OCI-LY7 (cell line): ENCODE data around the gene SKP2. TPM values are rescaled to one million over a fixed set of nuclear protein-coding genes. Genes with fewer than 3 reads are reported as not detected.

Source experiments
- BruUV-seq: library from RNA; stranded (reverse); fragments of 400-500 nt; replicated peaks from 2 replicates; lab custom pipeline; 2021; lab: Mats Ljungman, UMichigan
- CTCF ChIA-PET: fragments of 300-600 bp; sonication (Branson Sonifier 250); formaldehyde crosslinking; loops from one replicate; lab custom pipeline; 2022; ENCODE audit warnings: antibody characterized with exemption; ENCODE audit not compliant: unreplicated experiment; lab: Charles Lee
- POLR2A ChIA-PET: fragments of 300-600 bp; sonication (Branson Sonifier 250); formaldehyde crosslinking; loops from one replicate; lab custom pipeline; 2022; ENCODE audit warnings: antibody characterized with exemption; lab: Charles Lee
- DNase-seq: peaks from one replicate; pipeline ENCODE4 v3.0.0-alpha.2; 2015; ENCODE audit warnings: low spot score
- H2AFZ ChIP-seq: fragments of 200-600 bp; sonication (generic), shearing (Covaris generic); 2 replicates; pipeline ENCODE4 v1.6.1; 2014; ENCODE audit warnings: mild to moderate bottlenecking, antibody characterized with exemption, low read length, moderate library complexity
- H3K27ac ChIP-seq: fragments of 200-600 bp; sonication (generic); 2 replicates; pipeline ENCODE4 v1.5.1; 2014; ENCODE audit warnings: mixed run types, low read depth, mild to moderate bottlenecking, moderate library complexity, low read length, inconsistent platforms; ENCODE audit not compliant: poor library complexity, severe bottlenecking
- H3K36me3 ChIP-seq: fragments of 200-600 bp; sonication (generic); 2 replicates; pipeline ENCODE4 v1.6.1; 2014; ENCODE audit warnings: mild to moderate bottlenecking, antibody characterized with exemption, low read length, moderate library complexity, mixed read lengths; ENCODE audit not compliant: insufficient read depth
- H3K4me1 ChIP-seq: fragments of 200-600 bp; sonication (generic); 2 replicates; pipeline ENCODE4 v1.5.1; 2014; ENCODE audit warnings: mild to moderate bottlenecking, low read length; ENCODE audit not compliant: insufficient read depth, poor library complexity, severe bottlenecking
- H3K4me2 ChIP-seq: fragments of 200-600 bp; sonication (generic); 2 replicates; pipeline ENCODE4 v1.6.1; 2014; ENCODE audit warnings: mild to moderate bottlenecking, low read length
- H3K4me3 ChIP-seq: fragments of 200-600 bp; sonication (generic); 2 replicates; pipeline ENCODE4 v1.5.1; 2014; ENCODE audit warnings: mild to moderate bottlenecking, low read depth, low read length; ENCODE audit not compliant: poor library complexity, severe bottlenecking
- H3K79me2 ChIP-seq: fragments of 200-600 bp; sonication (generic); 2 replicates; pipeline ENCODE4 v1.6.1; 2016; ENCODE audit warnings: low read depth, mild to moderate bottlenecking, low read length, moderate library complexity, mixed read lengths; ENCODE audit not compliant: insufficient read depth
- H3K9me2 ChIP-seq: fragments of 200-600 bp; sonication (generic); 2 replicates; pipeline ENCODE4 v1.6.1; 2016; ENCODE audit warnings: mild to moderate bottlenecking, low read length, mixed read lengths; ENCODE audit not compliant: insufficient read depth
- H3K9me3 ChIP-seq: fragments of 200-600 bp; sonication (generic); 2 replicates; pipeline ENCODE4 v1.6.1; 2014; ENCODE audit warnings: mild to moderate bottlenecking, mixed run types, low read length, mixed read lengths
- H4K20me1 ChIP-seq: fragments of 200-600 bp; sonication (generic); 2 replicates; pipeline ENCODE4 v1.6.1; 2014; ENCODE audit warnings: mild to moderate bottlenecking, antibody characterized with exemption, low read length, moderate library complexity, mixed read lengths; ENCODE audit not compliant: insufficient read depth
- EZH2phosphoT487 ChIP-seq: fragments of 200-600 bp; sonication (generic); IDR thresholded peaks from 2 replicates; pipeline ENCODE4 v1.6.1; 2018; ENCODE audit warnings: low read depth, borderline replicate concordance, mild to moderate bottlenecking, mixed run types, antibody characterized with exemption, low read length, moderate library complexity, mixed read lengths
- intact Hi-C: fragments of 100-400 bp; cut with micrococcal nuclease; formaldehyde crosslinking; loops from one replicate; pipeline ENCODE4 v1.10.0; 2022; ENCODE audit not compliant: unreplicated experiment
- total RNA-seq, 2 experiments: library from RNA; depleted of rRNA in 1 of 2; stranded (reverse); fragments of >200 nt in 1 of 2; shearing (Covaris generic) in 1 of 2; gene quantifications; 2 replicates each; pipeline ENCODE4 v1.2.3, GENCODE V29; 2014 to 2022
- TF ChIP-seq, protein P1 (sequence below): fragments of 200-600 bp; sonication (generic); conservative IDR thresholded peaks from 2 replicates; pipeline ENCODE4 v1.5.1; 2014; ENCODE audit warnings: mild to moderate bottlenecking, antibody characterized with exemption, low read length, moderate library complexity, mixed read lengths

Gene SKP2
- total RNA-seq, 2 experiments from 2014 or later, result 71.8 to 74.0 TPM

DNA sequence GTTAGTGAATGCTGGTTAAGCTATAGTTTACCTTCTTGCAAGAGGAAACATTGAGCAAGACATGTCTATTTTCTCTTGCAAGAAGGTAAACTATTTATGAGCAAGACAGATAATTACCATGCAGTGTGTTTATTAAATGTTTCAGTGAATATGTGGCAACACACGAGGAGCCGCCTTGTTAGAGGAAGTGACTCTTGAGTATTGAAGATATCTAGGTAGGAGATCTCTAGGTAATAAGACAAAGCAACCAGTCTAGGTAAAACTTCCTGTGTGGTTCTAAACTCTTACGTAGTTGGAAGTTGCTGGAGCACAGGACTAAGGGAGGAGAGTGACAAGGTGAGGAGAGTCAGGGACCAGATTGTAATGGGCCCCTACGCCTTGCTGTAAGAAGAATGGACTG lies 16.8 kb downstream of the SKP2 start:
- Histone ChIP-seq H4K20me1 (no peaks in the 10 kb centered on the region), H3K9me3 (no peaks in the 10 kb centered on the region), H3K4me2 (no peak overlapping the region), H3K79me2 (no peaks in the 10 kb centered on the region; the same call in 1 of the 2 replicates), H3K4me1 (no peaks in the 10 kb centered on the region), H3K36me3 (peaks cover 100% of the 10 kb centered on the region), H3K9me2 (no peaks in the 10 kb centered on the region), H2AFZ (no peak overlapping the region), H3K27ac (no peak overlapping the region), H3K4me3 (no peak overlapping the region)
- POLR2A ChIA-PET, result interaction anchor here (1.1 to 3.2 kb wide), 2 partner anchors 11 to 16 kb away, joined by 3 to 17 read pairs; partner anchors contain the start of genes LMBRD2 and SKP2
- no TSS peak for BruUV-seq
- DNase-seq, result no peak
- no peak for TF ChIP-seq EZH2phosphoT487
- TF ChIP-seq, protein P1, sequence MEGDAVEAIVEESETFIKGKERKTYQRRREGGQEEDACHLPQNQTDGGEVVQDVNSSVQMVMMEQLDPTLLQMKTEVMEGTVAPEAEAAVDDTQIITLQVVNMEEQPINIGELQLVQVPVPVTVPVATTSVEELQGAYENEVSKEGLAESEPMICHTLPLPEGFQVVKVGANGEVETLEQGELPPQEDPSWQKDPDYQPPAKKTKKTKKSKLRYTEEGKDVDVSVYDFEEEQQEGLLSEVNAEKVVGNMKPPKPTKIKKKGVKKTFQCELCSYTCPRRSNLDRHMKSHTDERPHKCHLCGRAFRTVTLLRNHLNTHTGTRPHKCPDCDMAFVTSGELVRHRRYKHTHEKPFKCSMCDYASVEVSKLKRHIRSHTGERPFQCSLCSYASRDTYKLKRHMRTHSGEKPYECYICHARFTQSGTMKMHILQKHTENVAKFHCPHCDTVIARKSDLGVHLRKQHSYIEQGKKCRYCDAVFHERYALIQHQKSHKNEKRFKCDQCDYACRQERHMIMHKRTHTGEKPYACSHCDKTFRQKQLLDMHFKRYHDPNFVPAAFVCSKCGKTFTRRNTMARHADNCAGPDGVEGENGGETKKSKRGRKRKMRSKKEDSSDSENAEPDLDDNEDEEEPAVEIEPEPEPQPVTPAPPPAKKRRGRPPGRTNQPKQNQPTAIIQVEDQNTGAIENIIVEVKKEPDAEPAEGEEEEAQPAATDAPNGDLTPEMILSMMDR, result no peak
- intact Hi-C loops, result no loop called here
- CTCF ChIA-PET, result no interaction called here

DNA sequence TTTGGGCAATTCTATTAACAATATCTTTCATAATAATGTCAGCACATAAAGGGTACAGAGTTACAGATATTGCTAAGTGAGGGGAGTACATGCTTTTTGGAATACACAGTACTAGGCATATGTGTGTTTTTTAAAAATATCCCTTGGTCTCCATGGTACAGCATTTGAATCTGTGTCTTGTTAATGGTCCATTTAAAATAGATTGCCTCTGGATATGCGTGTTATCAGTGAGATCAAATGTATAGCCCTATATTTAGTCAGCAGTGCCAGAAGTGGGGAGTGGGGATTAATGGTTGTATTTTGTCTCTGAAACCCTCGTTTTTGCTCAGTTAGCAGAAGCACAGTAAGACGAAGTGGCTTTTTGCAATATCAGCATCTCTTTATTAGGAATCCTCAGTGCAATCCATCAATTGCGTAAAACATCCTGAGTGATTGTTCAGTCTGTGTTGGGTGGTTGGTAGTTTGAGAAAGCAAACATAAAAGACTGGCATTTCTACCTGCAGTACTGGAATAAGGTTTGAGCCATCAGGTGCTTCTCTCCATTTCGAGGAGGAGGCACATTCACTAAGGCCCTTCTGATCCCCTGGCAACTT lies 19.0 kb downstream of the SKP2 start:
- H4K20me1 ChIP-seq, result no peaks in the 10 kb centered on the region
- intact Hi-C loops, result no loop called here
- no peak for DNase-seq
- CTCF ChIA-PET, result interaction anchor here (0.5 kb wide), 1 partner anchor 17 kb away, joined by 3 read pairs; no protein-coding TSS in a partner anchor
- POLR2A ChIA-PET, result interaction anchor here (3.2 kb wide), 1 partner anchor 18 kb away, joined by 17 read pairs; the partner anchor contains the start of genes LMBRD2 and SKP2
- no peaks in the 10 kb centered on the region for H3K9me2 ChIP-seq
- no TSS peak for BruUV-seq
- H2AFZ ChIP-seq, result no peak overlapping the region
- H3K27ac ChIP-seq, result no peak overlapping the region
- peaks cover 4% of the 10 kb centered on the region; the same call in 1 of the 2 replicates for H3K79me2 ChIP-seq
- H3K36me3 ChIP-seq, result peaks cover 100% of the 10 kb centered on the region
- H3K4me1 ChIP-seq, result no peaks in the 10 kb centered on the region
- no peak overlapping the region for H3K4me3 ChIP-seq
- H3K4me2 ChIP-seq, result no peak overlapping the region
- TF ChIP-seq, protein P1, result no peak
- TF ChIP-seq EZH2phosphoT487, result no peak
- H3K9me3 ChIP-seq, result no peaks in the 10 kb centered on the region

DNA sequence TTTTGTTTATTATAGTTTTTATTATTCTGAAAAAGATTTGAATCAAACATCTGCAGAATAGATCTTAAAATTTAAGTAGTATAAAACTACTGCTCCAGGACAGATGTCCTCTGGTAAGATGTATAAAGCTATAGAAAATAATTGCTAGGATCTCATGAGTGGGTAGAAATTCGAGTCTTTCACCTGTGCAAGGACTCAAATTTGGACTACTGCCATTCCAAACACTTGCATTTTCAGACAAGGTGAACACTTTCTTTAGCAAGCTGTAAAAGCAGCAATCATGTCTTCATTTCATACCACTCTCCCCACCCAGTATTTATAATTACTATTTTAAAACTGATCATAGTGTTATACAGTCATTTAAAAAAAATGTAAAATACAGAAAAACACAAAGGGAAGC lies 20.7 kb downstream of the SKP2 start:
- H3K79me2 ChIP-seq, result peaks cover 4% of the 10 kb centered on the region; the same call in 1 of the 2 replicates
- H3K4me3 ChIP-seq, result no peak overlapping the region
- intact Hi-C loops, result no loop called here
- no peak overlapping the region for H3K4me2 ChIP-seq
- DNase-seq, result no peak
- H3K36me3 ChIP-seq, result peaks cover 97% of the 10 kb centered on the region
- CTCF ChIA-PET, result no interaction called here
- BruUV-seq, result no TSS peak
- no peak overlapping the region for H2AFZ ChIP-seq
- H3K4me1 ChIP-seq, result peaks cover 12% of the 10 kb centered on the region
- POLR2A ChIA-PET, result interaction anchor here (0.6 kb wide), 1 partner anchor 87 kb away, joined by 3 read pairs; no protein-coding TSS in a partner anchor
- TF ChIP-seq, protein P1, result no peak
- H3K27ac ChIP-seq, result no peak overlapping the region
- H3K9me3 ChIP-seq, result no peaks in the 10 kb centered on the region
- H4K20me1 ChIP-seq, result peaks cover 4% of the 10 kb centered on the region; the same call in 1 of the 2 replicates
- no peaks in the 10 kb centered on the region for H3K9me2 ChIP-seq
